Astrocyte (in vitro differentiated cells and primary cell): Measurements from ENCODE around the gene KLHL28.

Experiments used
- EZH2 ChIP-seq: IDR thresholded peaks from 2 replicates; pipeline ENCODE4 v1.6.1; 2012; ENCODE audit warnings: mild to moderate bottlenecking, low read length, inconsistent platforms; ENCODE audit not compliant: insufficient read depth
- TF ChIP-seq, protein P1 (sequence below): IDR thresholded peaks from 2 replicates; pipeline ENCODE4 v1.5.1; 2011; ENCODE audit warnings: low read depth, mild to moderate bottlenecking, inconsistent platforms, low read length, moderate library complexity; ENCODE audit not compliant: insufficient read depth

DNA sequence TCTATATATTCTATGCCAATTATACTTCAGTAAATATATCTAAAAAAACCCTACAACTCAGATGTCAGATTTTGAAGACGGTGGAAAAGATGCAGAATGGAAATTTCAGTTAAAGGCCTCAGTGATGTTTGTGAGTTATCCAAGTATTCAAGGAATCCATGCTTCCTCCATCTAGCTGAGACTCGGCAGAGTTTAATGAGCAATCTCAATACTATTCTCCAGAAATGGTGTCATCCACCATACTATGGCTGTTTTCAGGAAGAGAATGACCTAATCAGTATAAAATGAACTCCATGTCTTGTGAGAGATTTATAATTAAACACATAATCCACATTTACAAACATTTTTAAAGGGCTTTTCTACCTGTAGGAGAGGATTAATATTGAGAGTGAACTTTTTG is 66.0 kb downstream of the KLHL28 start:
- TF ChIP-seq, protein P1, sequence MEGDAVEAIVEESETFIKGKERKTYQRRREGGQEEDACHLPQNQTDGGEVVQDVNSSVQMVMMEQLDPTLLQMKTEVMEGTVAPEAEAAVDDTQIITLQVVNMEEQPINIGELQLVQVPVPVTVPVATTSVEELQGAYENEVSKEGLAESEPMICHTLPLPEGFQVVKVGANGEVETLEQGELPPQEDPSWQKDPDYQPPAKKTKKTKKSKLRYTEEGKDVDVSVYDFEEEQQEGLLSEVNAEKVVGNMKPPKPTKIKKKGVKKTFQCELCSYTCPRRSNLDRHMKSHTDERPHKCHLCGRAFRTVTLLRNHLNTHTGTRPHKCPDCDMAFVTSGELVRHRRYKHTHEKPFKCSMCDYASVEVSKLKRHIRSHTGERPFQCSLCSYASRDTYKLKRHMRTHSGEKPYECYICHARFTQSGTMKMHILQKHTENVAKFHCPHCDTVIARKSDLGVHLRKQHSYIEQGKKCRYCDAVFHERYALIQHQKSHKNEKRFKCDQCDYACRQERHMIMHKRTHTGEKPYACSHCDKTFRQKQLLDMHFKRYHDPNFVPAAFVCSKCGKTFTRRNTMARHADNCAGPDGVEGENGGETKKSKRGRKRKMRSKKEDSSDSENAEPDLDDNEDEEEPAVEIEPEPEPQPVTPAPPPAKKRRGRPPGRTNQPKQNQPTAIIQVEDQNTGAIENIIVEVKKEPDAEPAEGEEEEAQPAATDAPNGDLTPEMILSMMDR = no peak
- TF ChIP-seq EZH2 = no peak
